HepG2 (cell line): ENCODE results near the gene PLSCR2. TPM values are rescaled to one million over a fixed set of nuclear protein-coding genes. Genes with fewer than 3 reads are reported as not detected.
"Not testable (repeated sequence)": the region's sequence is repeated elsewhere in the genome, so short reads cannot be mapped to it uniquely, and the experiment has no call there.

Source experiments
- ATAC-seq: fragments of 200-7000 bp; cut with Tn5 transposase; 3 replicates; pipeline ENCODE4 v1.9.1; 2020; ENCODE audit warnings: mild to moderate bottlenecking, moderate library complexity
- BruUV-seq: library from RNA; stranded (reverse); fragments of 400-500 nt; replicated peaks from 2 replicates; lab custom pipeline; 2021; lab: Mats Ljungman, UMichigan
- CTCF ChIA-PET: fragments of 300-600 bp; formaldehyde crosslinking; extraction: SDS; loops from one replicate; lab custom pipeline; 2021; ENCODE audit warnings: low total read pairs, inconsistent platforms, low intra/inter-chr PET ratio; lab: Yijun Ruan, JAX
- POLR2A ChIA-PET: fragments of 350-600 bp; sonication (Branson Sonifier 250); formaldehyde crosslinking; loops from one replicate; lab custom pipeline; 2020; ENCODE audit warnings: antibody characterized with exemption, inconsistent platforms; lab: Yijun Ruan, JAX
- DNase-seq: peaks from one replicate; pipeline ENCODE4 v3.0.0-alpha.2; 2015; ENCODE audit warnings: low spot score
- FAIRE-seq: peaks from 3 replicates; lab custom pipeline; 2011; peaks lifted over from hg19 to GRCh38; lab: Jason Lieb, UNC
- H2AFZ ChIP-seq: one replicate; pipeline ENCODE4 v1.6.1; 2011; ENCODE audit warnings: low read length, inconsistent platforms
- H3K27ac ChIP-seq: fragments of 300-600 bp; 3 replicates; pipeline ENCODE4 v1.8.0; 2011; ENCODE audit warnings: mixed run types, mild to moderate bottlenecking, mixed read lengths, low read length, inconsistent platforms; ENCODE audit not compliant: insufficient read depth; ENCODE audit errors: extremely low read length
- H3K27me3 ChIP-seq, 2 experiments: fragments of 200-600 bp in 1 of 2; 2 replicates in 1 of 2; 3 replicates in 1 of 2; pipeline versions ENCODE4 v1.6.0 to v1.8.0; 2011; ENCODE audit warnings: low read length in 2 of 2, mild to moderate bottlenecking in 2 of 2, moderate library complexity in 2 of 2, inconsistent platforms in 1 of 2; ENCODE audit not compliant: insufficient read depth in 2 of 2, control insufficient read depth in 1 of 2
- H3K36me3 ChIP-seq, 2 experiments: fragments of 200-600 bp in 1 of 2; replicated peaks in 1 of 2; 2 replicates in 1 of 2; 3 replicates in 1 of 2; pipeline versions ENCODE4 v1.5.1 to v1.8.0; 2011; ENCODE audit warnings: low read length in 2 of 2, inconsistent platforms in 1 of 2; ENCODE audit not compliant: insufficient read depth in 2 of 2, control insufficient read depth in 1 of 2
- H3K4me1 ChIP-seq: 2 replicates; pipeline ENCODE4 v1.5.1; 2012; ENCODE audit warnings: low read length, inconsistent platforms; ENCODE audit not compliant: insufficient read depth
- H3K4me2 ChIP-seq: 2 replicates; pipeline ENCODE4 v1.6.0; 2011; ENCODE audit warnings: low read depth, low read length, inconsistent platforms
- H3K4me3 ChIP-seq, 3 experiments: fragments of 200-600 bp in 1 of 3; sonication (generic), shearing (Covaris generic) in 1 of 3; replicated peaks in 1 of 3; 2 replicates each; pipeline ENCODE4 v1.5.1; 2011 to 2016; ENCODE audit warnings: low read length in 3 of 3, inconsistent platforms in 2 of 3, low read depth in 2 of 3, mild to moderate bottlenecking in 2 of 3, control low read depth in 1 of 3, mixed read lengths in 1 of 3; ENCODE audit not compliant: insufficient read depth in 1 of 3
- H3K79me2 ChIP-seq: one replicate; pipeline ENCODE4 v1.6.1; 2011; ENCODE audit warnings: low read length, inconsistent platforms; ENCODE audit not compliant: insufficient read depth
- H3K9ac ChIP-seq: 2 replicates; pipeline ENCODE4 v1.6.0; 2011; ENCODE audit warnings: mild to moderate bottlenecking, low read depth, low read length, inconsistent platforms; ENCODE audit not compliant: insufficient read depth
- H3K9me3 ChIP-seq: 2 replicates; pipeline ENCODE4 v1.5.1; 2012; ENCODE audit warnings: mild to moderate bottlenecking, low read length
- H4K20me1 ChIP-seq: 2 replicates; pipeline ENCODE4 v1.6.0; 2011; ENCODE audit warnings: inconsistent platforms, mild to moderate bottlenecking, low read length, moderate library complexity; ENCODE audit not compliant: insufficient read depth
- CEBPB ChIP-seq: IDR thresholded peaks from 2 replicates; pipeline ENCODE4 v1.6.1; 2011; ENCODE audit warnings: low read depth, low read length, improper control_type of control experiment, borderline replicate concordance
- FOXO1 ChIP-seq: sonication (generic); formaldehyde crosslinking; IDR thresholded peaks from 2 replicates; pipeline ENCODE4 v1.4.0; 2020; ENCODE audit warnings: missing genetic modification reagents
- IRF2 ChIP-seq: IDR thresholded peaks from 2 replicates; pipeline ENCODE4 v1.6.1; 2018; ENCODE audit warnings: missing genetic modification reagents, missing compliant biosample characterization
- MEF2D ChIP-seq: sonication (generic); formaldehyde crosslinking; IDR thresholded peaks from 2 replicates; pipeline ENCODE4 v1.5.1; 2020; ENCODE audit warnings: mild to moderate bottlenecking, missing genetic modification reagents
- NFYC ChIP-seq: IDR thresholded peaks from 2 replicates; pipeline ENCODE4 v1.6.1; 2016; ENCODE audit warnings: missing genetic modification reagents, missing compliant biosample characterization
- SUZ12 ChIP-seq: fragments of 150-350 bp; IDR thresholded peaks from 2 replicates; pipeline ENCODE4 v1.6.1; 2014; ENCODE audit warnings: low read depth, low read length
- TRIM24 ChIP-seq: sonication (generic); formaldehyde crosslinking; IDR thresholded peaks from 2 replicates; pipeline ENCODE4 v1.8.0; 2022; ENCODE audit warnings: mild to moderate bottlenecking, missing genetic modification reagents
- ZBTB7B ChIP-seq: sonication (generic); formaldehyde crosslinking; IDR thresholded peaks from 2 replicates; pipeline ENCODE4 v1.4.0; 2020; ENCODE audit warnings: missing genetic modification reagents
- ZNF292 ChIP-seq: sonication (generic); formaldehyde crosslinking; IDR thresholded peaks from 2 replicates; pipeline ENCODE4 v1.8.1; 2022; ENCODE audit warnings: mild to moderate bottlenecking, low read depth, missing genetic modification reagents, borderline replicate concordance
- ZNF296 ChIP-seq: sonication (generic); formaldehyde crosslinking; conservative IDR thresholded peaks from 2 replicates; pipeline ENCODE4 v1.5.0; 2020; ENCODE audit warnings: mild to moderate bottlenecking, missing genetic modification reagents
- ZNF414 ChIP-seq: sonication (generic); formaldehyde crosslinking; IDR thresholded peaks from 2 replicates; pipeline ENCODE4 v1.5.0; 2020; ENCODE audit warnings: missing genetic modification reagents
- ZNF451 ChIP-seq: sonication (generic); formaldehyde crosslinking; IDR thresholded peaks from 2 replicates; pipeline ENCODE4 v1.5.0; 2020; ENCODE audit warnings: mild to moderate bottlenecking, missing genetic modification reagents
- ZNF652 ChIP-seq: IDR thresholded peaks from 2 replicates; pipeline ENCODE4 v1.6.1; 2016; ENCODE audit warnings: low read depth, borderline replicate concordance
- ZNF7 ChIP-seq: IDR thresholded peaks from 2 replicates; pipeline ENCODE4 v1.6.1; 2016; ENCODE audit warnings: missing biosample characterization, missing genetic modification reagents
- ZSCAN22 ChIP-seq: sonication (generic); formaldehyde crosslinking; IDR thresholded peaks from 2 replicates; pipeline ENCODE4 v1.4.0; 2020; ENCODE audit warnings: mild to moderate bottlenecking, missing genetic modification reagents
- WGBS: methylation state at CpG from one replicate; pipeline ENCODE4 v1.1.6; 2017; ENCODE audit warnings: low lambda C conversion rate; 5-methylcytosine and 5-hydroxymethylcytosine counted together
- in situ Hi-C: cut with HindIII; loops from 2 replicates; pipeline ENCODE4 v1.10.0; 2017; ENCODE audit warnings: low pct_unique_long_range_greater_than_20kb; ENCODE audit not compliant: extremely low pct_ligation_motif_present
- intact Hi-C: fragments of 100-400 bp; cut with micrococcal nuclease; formaldehyde crosslinking; loops from one replicate; pipeline ENCODE4 v1.10.0; 2022; ENCODE audit not compliant: unreplicated experiment
- polyA plus RNA-seq, 8 experiments: library from polyadenylated mRNA; depleted of rRNA in 3 of 8; stranded (reverse) in 7 of 8; unstranded in 1 of 8; fragments of >200 nt; fragmentation: Illumina TruSeq in 4 of 8; extraction: Trizol in 4 of 8; gene quantifications; 2 replicates each; pipeline versions ENCODE4 v1.2.1 to v1.2.3, GENCODE V29; 2011 to 2016; ENCODE audit warnings: low read depth in 4 of 8, missing spikeins in 1 of 8, mixed read lengths in 1 of 8; ENCODE audit not compliant: insufficient read depth in 1 of 8
- total RNA-seq, 5 experiments: library from RNA; depleted of rRNA; stranded (reverse); fragments of >200 nt; fragmentation: Illumina TruSeq; extraction: Trizol; gene quantifications; 2 replicates each; pipeline ENCODE4 v1.2.3, GENCODE V29; 2016; ENCODE audit warnings: low read depth in 1 of 5

The PLSCR2 gene
- total and polyA plus RNA-seq, 2 of the 13 experiments (the other 11 are each of a cell fraction or from before 2014, with no cell fraction given) = not detected

GRCh38 chr3:146446026-146446425, 23.3 kb downstream of the PLSCR2 start:
- Histone ChIP-seq H3K27ac (no peak overlapping the region), H3K9me3 (no peaks in the 10 kb centered on the region), H3K79me2 (no peaks in the 10 kb centered on the region), H3K4me1 (no peaks in the 10 kb centered on the region), H3K4me3 (no peak overlapping the region), H2AFZ (no peak overlapping the region), H3K9ac (no peak overlapping the region), H3K4me2 (no peak overlapping the region), H3K36me3 (no peaks in the 10 kb centered on the region), H3K27me3 (no peaks in the 10 kb centered on the region), H4K20me1 (no peaks in the 10 kb centered on the region)
- DNase-seq (no peak), FAIRE-seq (no peak), ATAC-seq (no peak)
- POLR2A ChIA-PET = no interaction called here
- BruUV-seq = no TSS peak
- CTCF ChIA-PET = no interaction called here
- in situ Hi-C loops = no loop called here
- intact Hi-C loops = no loop called here
- WGBS = 52% methylated on average over 1 of the region's 1 CpG
- TF ChIP-seq IRF2 (CRISPR knock-in tag) = no peak
- TF ChIP-seq TRIM24 (CRISPR knock-in tag) = no peak
- no peak for TF ChIP-seq SUZ12
- no peak for TF ChIP-seq CEBPB
- TF ChIP-seq MEF2D (CRISPR knock-in tag) = no peak
- TF ChIP-seq ZNF296 (CRISPR knock-in tag) = no peak
- TF ChIP-seq ZSCAN22 (CRISPR knock-in tag) = no peak
- TF ChIP-seq ZNF414 (CRISPR knock-in tag) = no peak
- TF ChIP-seq FOXO1 (CRISPR knock-in tag) = no peak
- TF ChIP-seq ZNF7 (CRISPR knock-in tag) = no peak
- TF ChIP-seq NFYC (CRISPR knock-in tag) = no peak
- no peak for TF ChIP-seq ZNF451 (CRISPR knock-in tag)
- TF ChIP-seq ZNF292 (CRISPR knock-in tag) = no peak
- no peak for TF ChIP-seq ZBTB7B
- no peak for TF ChIP-seq ZNF652

- H3K4me2 ChIP-seq, H3K9me3 ChIP-seq, H3K79me2 ChIP-seq, DNase-seq, intact Hi-C loops, H3K9ac ChIP-seq, H3K27ac ChIP-seq, H3K27me3 ChIP-seq, H3K36me3 ChIP-seq, H4K20me1 ChIP-seq, H2AFZ ChIP-seq, POLR2A ChIA-PET, in situ Hi-C loops, H3K4me3 ChIP-seq, FAIRE-seq, BruUV-seq, CTCF ChIA-PET, ATAC-seq, H3K4me1 ChIP-seq: not testable (repeated sequence)
- WGBS = 32% methylated on average over 3 of the region's 5 CpGs
These were observed 29.1 kb downstream of the PLSCR2 start for GRCh38 chr3:146440310-146440709.
